ENCODE measurements around the gene MAP2K3. TPM values are rescaled to one million over a fixed set of nuclear protein-coding genes. Genes with fewer than 3 reads are reported as not detected.

MAP2K3 gene
- total RNA-seq, 2 donors from 2014 or later: 15.3 to 48.1 TPM

- ATAC-seq (no peak), DNase-seq (no peak)
- Histone ChIP-seq H3K36me3 (replicated peaks in 1 of 2; ENCODE audit: insufficient read depth in 1 of 2, low read depth in 2 of 2) (no peaks in the 10 kb centered on the region), H3K27me3 (no peaks in the 10 kb centered on the region), H3K9me3 (no peaks in the 10 kb centered on the region), H3K4me1 (no peaks in the 10 kb centered on the region), H3K27ac (no peak overlapping the region), H3K4me3 (no peak overlapping the region)
- intact Hi-C loops (cut with DNase I): no loop called here
- 70 to 72% methylated on average over 7 to 12 of the region's 12 CpGs for WGBS, 2 donors
- TF ChIP-seq POLR2A (IDR thresholded peaks at IDR 0.05) (no peak), CTCF (IDR thresholded peaks at IDR 0.05) (no peak)
These were observed 22.1 kb upstream of the MAP2K3 start for GRCh38 chr17:21262259-21262993.

- H3K36me3 ChIP-seq (replicated peaks in 1 of 2; ENCODE audit: insufficient read depth in 1 of 2, low read depth in 2 of 2): no peaks in the 10 kb centered on the region
- no peak overlapping the region for H3K27ac ChIP-seq
- no peak for DNase-seq
- no peaks in the 10 kb centered on the region for H3K27me3 ChIP-seq
- H3K4me3 ChIP-seq: no peak overlapping the region
- H3K9me3 ChIP-seq: no peaks in the 10 kb centered on the region
- WGBS, 2 donors: 32 to 45% methylated on average over 4 to 6 of the region's 6 CpGs
- intact Hi-C loops (cut with DNase I): no loop called here
- H3K4me1 ChIP-seq: no peaks in the 10 kb centered on the region
- ATAC-seq: no peak
- TF ChIP-seq POLR2A (IDR thresholded peaks at IDR 0.05) (no peak), CTCF (IDR thresholded peaks at IDR 0.05) (no peak)
These were observed 21.1 kb upstream of the MAP2K3 start for GRCh38 chr17:21263376-21263775.

- DNase-seq: no peak
- WGBS, 2 donors: 76 to 83% methylated on average over 6 of the region's 7 CpGs
- Histone ChIP-seq H3K36me3 (replicated peaks in 1 of 2; ENCODE audit: insufficient read depth in 1 of 2, low read depth in 2 of 2) (no peaks in the 10 kb centered on the region), H3K4me3 (no peak overlapping the region), H3K27ac (no peak overlapping the region), H3K9me3 (no peaks in the 10 kb centered on the region), H3K27me3 (no peaks in the 10 kb centered on the region), H3K4me1 (no peaks in the 10 kb centered on the region)
- TF ChIP-seq CTCF (IDR thresholded peaks at IDR 0.05) (no peak), POLR2A (IDR thresholded peaks at IDR 0.05) (no peak)
- ATAC-seq: no peak
- intact Hi-C loops (cut with DNase I): no loop called here
These were observed 15.8 kb upstream of the MAP2K3 start for GRCh38 chr17:21268596-21269188.

- no peak for TF ChIP-seq CTCF (IDR thresholded peaks at IDR 0.05)
- TF ChIP-seq POLR2A (IDR thresholded peaks at IDR 0.05): no peak
- Histone ChIP-seq H3K4me1 (no peaks in the 10 kb centered on the region), H3K27me3 (no peaks in the 10 kb centered on the region), H3K36me3 (replicated peaks in 1 of 2; ENCODE audit: insufficient read depth in 1 of 2, low read depth in 2 of 2) (no peaks in the 10 kb centered on the region), H3K27ac (no peak overlapping the region), H3K4me3 (no peak overlapping the region), H3K9me3 (no peaks in the 10 kb centered on the region)
- intact Hi-C loops (cut with DNase I): no loop called here
- WGBS, 2 donors: 54 to 63% methylated on average over 8 of the region's 8 CpGs
- DNase-seq (no peak), ATAC-seq (no peak)
These were observed 15.1 kb upstream of the MAP2K3 start for GRCh38 chr17:21269394-21269793.
